CD14-positive monocyte (primary cell): ENCODE measurements around the gene SLC22A23. TPM values are rescaled to one million over a fixed set of nuclear protein-coding genes. Genes with fewer than 3 reads are reported as not detected.

Source experiments
- DNase-seq, 3 donors: peaks; one replicate each; pipeline ENCODE4 v3.0.0-alpha.2; 2011 to 2022
- H2AFZ ChIP-seq: 2 replicates; pipeline ENCODE4 v1.6.0; 2012; ENCODE audit warnings: mild to moderate bottlenecking, low read depth, low read length, inconsistent platforms; ENCODE audit not compliant: insufficient read depth, poor library complexity, severe bottlenecking
- H3K27ac ChIP-seq, 2 donors: 1 replicate in 1 of 2; 2 replicates in 1 of 2; pipeline ENCODE4 v1.5.1; 2012 to 2013; ENCODE audit warnings: low read length in 2 of 2, control low read depth in 1 of 2, inconsistent platforms in 1 of 2, low read depth in 1 of 2, mild to moderate bottlenecking in 1 of 2
- H3K27me3 ChIP-seq, 2 donors: one replicate each; pipeline versions ENCODE4 v1.6.0 to v1.6.1; 2011 to 2013; ENCODE audit warnings: low read length in 2 of 2; ENCODE audit not compliant: control insufficient read depth in 2 of 2, insufficient read depth in 2 of 2
- H3K36me3 ChIP-seq, 2 donors: replicated peaks in 1 of 2; 1 replicate in 1 of 2; 2 replicates in 1 of 2; pipeline versions ENCODE4 v1.5.1 to v1.6.1; 2012 to 2013; ENCODE audit warnings: low read length in 2 of 2, control low read depth in 1 of 2, inconsistent platforms in 1 of 2, mild to moderate bottlenecking in 1 of 2; ENCODE audit not compliant: insufficient read depth in 2 of 2, control insufficient read depth in 1 of 2
- H3K4me1 ChIP-seq, 2 donors: 1 replicate in 1 of 2; 2 replicates in 1 of 2; pipeline versions ENCODE4 v1.5.1 to v1.6.1; 2012 to 2013; ENCODE audit warnings: low read length in 2 of 2, control low read depth in 1 of 2, inconsistent platforms in 1 of 2, mild to moderate bottlenecking in 1 of 2, moderate library complexity in 1 of 2; ENCODE audit not compliant: insufficient read depth in 2 of 2, control insufficient read depth in 1 of 2
- H3K4me2 ChIP-seq: replicated peaks from 2 replicates; pipeline ENCODE3; 2012; ENCODE audit warnings: low read length, moderate library complexity, mild to moderate bottlenecking; ENCODE audit not compliant: poor library complexity, severe bottlenecking; ENCODE audit errors: extremely low read depth
- H3K4me3 ChIP-seq, 3 experiments: fragments of 200-600 bp in 1 of 3; sonication (generic) in 1 of 3; replicated peaks in 1 of 3; 1 replicate in 2 of 3; 2 replicates in 1 of 3; pipeline ENCODE4 v1.5.1; 2011 to 2013; ENCODE audit warnings: low read length in 3 of 3, mild to moderate bottlenecking in 3 of 3, control low read depth in 2 of 3, low read depth in 2 of 3, inconsistent platforms in 1 of 3, moderate library complexity in 1 of 3
- H3K79me2 ChIP-seq: 2 replicates; pipeline ENCODE4 v1.6.0; 2012; ENCODE audit warnings: mild to moderate bottlenecking, control low read depth, inconsistent platforms, low read length, moderate library complexity; ENCODE audit not compliant: insufficient read depth
- H3K9ac ChIP-seq: 2 replicates; pipeline ENCODE4 v1.6.0; 2017; ENCODE audit warnings: low read length, mild to moderate bottlenecking; ENCODE audit not compliant: insufficient read depth, poor library complexity, severe bottlenecking
- H3K9me3 ChIP-seq, 2 donors: replicated peaks in 1 of 2; 1 replicate in 1 of 2; 2 replicates in 1 of 2; pipeline versions ENCODE4 v1.5.1 to v1.6.1; 2012 to 2013; ENCODE audit warnings: low read length in 2 of 2, control low read depth in 1 of 2; ENCODE audit not compliant: control insufficient read depth in 1 of 2, insufficient read depth in 1 of 2
- H4K20me1 ChIP-seq: 2 replicates; pipeline ENCODE4 v1.6.0; 2012; ENCODE audit warnings: mild to moderate bottlenecking, low read length, control low read depth, moderate library complexity; ENCODE audit not compliant: insufficient read depth
- H3K27ac Mint-ChIP-seq, 7 donors: one replicate each; pipeline ENCODE4 v1.8.0; 2020; ENCODE audit warnings: mild to moderate bottlenecking in 7 of 7, mixed read lengths in 7 of 7, moderate library complexity in 6 of 7, inconsistent platforms in 2 of 7
- H3K27me3 Mint-ChIP-seq, 3 donors: one replicate each; pipeline ENCODE4 v1.8.0; 2021 to 2022; ENCODE audit warnings: low read depth in 3 of 3, mild to moderate bottlenecking in 3 of 3, mixed read lengths in 3 of 3, moderate library complexity in 3 of 3, inconsistent platforms in 1 of 3
- H3K36me3 Mint-ChIP-seq, 2 donors: one replicate each; pipeline ENCODE4 v1.8.0; 2020; ENCODE audit warnings: mixed read lengths in 2 of 2, inconsistent platforms in 1 of 2, mild to moderate bottlenecking in 1 of 2
- H3K4me1 Mint-ChIP-seq: one replicate; pipeline ENCODE4 v1.8.0; 2020; ENCODE audit warnings: mild to moderate bottlenecking, mixed read lengths
- H3K4me3 Mint-ChIP-seq, 2 donors: one replicate each; pipeline ENCODE4 v1.8.0; 2020; ENCODE audit warnings: mild to moderate bottlenecking in 2 of 2, mixed read lengths in 2 of 2, moderate library complexity in 1 of 2
- H3K9me3 Mint-ChIP-seq, 7 donors: one replicate each; pipeline ENCODE4 v1.8.0; 2020 to 2022; ENCODE audit warnings: mixed read lengths in 7 of 7, mild to moderate bottlenecking in 6 of 7, moderate library complexity in 6 of 7, inconsistent platforms in 2 of 7
- WGBS: methylation state at CpG from one replicate; pipeline ENCODE4 v1.1.5; 2013; ENCODE audit warnings: missing lambda C conversion rate; ENCODE audit not compliant: insufficient coverage; 5-methylcytosine and 5-hydroxymethylcytosine counted together
- intact Hi-C, 2 donors: fragments of 100-400 bp; cut with micrococcal nuclease; formaldehyde crosslinking; loops; one replicate each; pipeline versions ENCODE4 v1.15.0 to v1.15.1; 2023
- polyA plus RNA-seq, 3 donors: library from polyadenylated mRNA; depleted of rRNA in 1 of 3; unstranded in 2 of 3; stranded (reverse) in 1 of 3; fragments of 300-500 nt in 2 of 3; fragments of >200 nt in 1 of 3; fragmentation: Illumina TruSeq in 2 of 3; gene quantifications; 1 replicate in 2 of 3; 2 replicates in 1 of 3; pipeline ENCODE4 v1.2.3, GENCODE V29; 2012 to 2021
- TF ChIP-seq, protein P1 (sequence below): fragments of 200-600 bp; IDR thresholded peaks from one replicate; pipeline ENCODE4 v1.8.0; 2022; ENCODE audit warnings: antibody characterized with exemption, mild to moderate bottlenecking

SLC22A23 gene
- polyA plus RNA-seq, 3 donors = 0.08 TPM; not detected in 2

DNA sequence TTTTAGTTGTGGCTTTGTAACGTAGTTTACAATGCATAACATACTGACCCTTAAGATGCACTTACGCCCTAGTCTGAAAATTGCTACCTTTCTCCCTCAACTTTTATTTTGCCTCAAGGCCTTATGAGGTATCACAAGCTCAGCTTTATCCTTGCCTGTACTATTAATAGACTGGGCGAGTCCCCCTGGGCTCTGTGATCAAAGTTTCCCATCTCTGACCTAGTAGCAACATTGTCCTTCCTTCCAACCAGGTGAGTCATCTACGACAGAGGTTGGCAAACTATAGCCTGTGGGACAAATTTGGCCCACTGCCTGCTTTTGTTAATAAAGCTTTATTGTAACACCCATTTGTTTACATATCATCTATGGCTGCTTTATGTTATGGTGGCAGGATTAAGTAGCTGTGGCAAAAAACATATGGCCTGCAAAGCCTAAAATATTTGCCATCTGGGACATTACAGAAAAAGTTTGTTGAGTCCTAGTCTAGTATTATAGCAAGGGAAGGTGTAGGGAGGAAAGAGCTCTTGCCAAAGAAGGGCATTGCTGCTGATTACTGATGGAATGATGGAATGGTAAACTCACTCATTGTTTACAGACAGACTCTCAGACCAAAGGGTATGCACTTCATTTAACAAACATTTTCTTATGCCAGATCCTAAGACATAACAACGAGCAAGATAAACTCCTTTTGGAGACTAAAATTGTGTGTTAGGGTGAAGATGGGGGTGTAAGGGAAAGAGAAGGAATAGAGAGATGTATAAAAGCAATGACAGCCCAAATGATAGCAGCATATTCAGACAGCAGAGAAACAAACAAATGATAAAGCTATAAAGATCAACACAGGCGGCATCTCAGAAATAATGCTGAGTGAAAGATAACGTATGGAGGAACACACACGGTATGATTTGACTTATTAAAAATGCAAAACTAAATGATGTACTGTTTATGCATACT is 74.2 kb downstream of the SLC22A23 start:
- H3K4me3 Mint-ChIP-seq = no peak overlapping the region
- peaks cover 4% of the 10 kb centered on the region for H3K4me1 Mint-ChIP-seq
- no peak overlapping the region for H3K27ac Mint-ChIP-seq
- no peak overlapping the region for H3K9ac ChIP-seq
- H3K27ac ChIP-seq = no peak overlapping the region
- no peak overlapping the region for H3K4me3 ChIP-seq
- no peaks in the 10 kb centered on the region for H4K20me1 ChIP-seq
- H3K36me3 ChIP-seq = no peaks in the 10 kb centered on the region
- intact Hi-C loops = no loop called here
- TF ChIP-seq, protein P1, sequence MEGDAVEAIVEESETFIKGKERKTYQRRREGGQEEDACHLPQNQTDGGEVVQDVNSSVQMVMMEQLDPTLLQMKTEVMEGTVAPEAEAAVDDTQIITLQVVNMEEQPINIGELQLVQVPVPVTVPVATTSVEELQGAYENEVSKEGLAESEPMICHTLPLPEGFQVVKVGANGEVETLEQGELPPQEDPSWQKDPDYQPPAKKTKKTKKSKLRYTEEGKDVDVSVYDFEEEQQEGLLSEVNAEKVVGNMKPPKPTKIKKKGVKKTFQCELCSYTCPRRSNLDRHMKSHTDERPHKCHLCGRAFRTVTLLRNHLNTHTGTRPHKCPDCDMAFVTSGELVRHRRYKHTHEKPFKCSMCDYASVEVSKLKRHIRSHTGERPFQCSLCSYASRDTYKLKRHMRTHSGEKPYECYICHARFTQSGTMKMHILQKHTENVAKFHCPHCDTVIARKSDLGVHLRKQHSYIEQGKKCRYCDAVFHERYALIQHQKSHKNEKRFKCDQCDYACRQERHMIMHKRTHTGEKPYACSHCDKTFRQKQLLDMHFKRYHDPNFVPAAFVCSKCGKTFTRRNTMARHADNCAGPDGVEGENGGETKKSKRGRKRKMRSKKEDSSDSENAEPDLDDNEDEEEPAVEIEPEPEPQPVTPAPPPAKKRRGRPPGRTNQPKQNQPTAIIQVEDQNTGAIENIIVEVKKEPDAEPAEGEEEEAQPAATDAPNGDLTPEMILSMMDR = no peak
- WGBS = 93% methylated on average over 2 of the region's 8 CpGs
- no peaks in the 10 kb centered on the region for H3K79me2 ChIP-seq
- peaks cover 0 to 3% (median 0%) of the 10 kb centered on the region in 7 donors for H3K9me3 Mint-ChIP-seq
- DNase-seq = no peak
- H3K4me1 ChIP-seq = no peaks in the 10 kb centered on the region
- peaks cover 2 to 10% (median 4%) of the 10 kb centered on the region in 3 donors for H3K27me3 Mint-ChIP-seq
- no peak overlapping the region for H3K4me2 ChIP-seq
- H3K36me3 Mint-ChIP-seq = no peaks in the 10 kb centered on the region
- H3K9me3 ChIP-seq = no peaks in the 10 kb centered on the region
- no peaks in the 10 kb centered on the region for H3K27me3 ChIP-seq
- H2AFZ ChIP-seq = no peak overlapping the region

DNA sequence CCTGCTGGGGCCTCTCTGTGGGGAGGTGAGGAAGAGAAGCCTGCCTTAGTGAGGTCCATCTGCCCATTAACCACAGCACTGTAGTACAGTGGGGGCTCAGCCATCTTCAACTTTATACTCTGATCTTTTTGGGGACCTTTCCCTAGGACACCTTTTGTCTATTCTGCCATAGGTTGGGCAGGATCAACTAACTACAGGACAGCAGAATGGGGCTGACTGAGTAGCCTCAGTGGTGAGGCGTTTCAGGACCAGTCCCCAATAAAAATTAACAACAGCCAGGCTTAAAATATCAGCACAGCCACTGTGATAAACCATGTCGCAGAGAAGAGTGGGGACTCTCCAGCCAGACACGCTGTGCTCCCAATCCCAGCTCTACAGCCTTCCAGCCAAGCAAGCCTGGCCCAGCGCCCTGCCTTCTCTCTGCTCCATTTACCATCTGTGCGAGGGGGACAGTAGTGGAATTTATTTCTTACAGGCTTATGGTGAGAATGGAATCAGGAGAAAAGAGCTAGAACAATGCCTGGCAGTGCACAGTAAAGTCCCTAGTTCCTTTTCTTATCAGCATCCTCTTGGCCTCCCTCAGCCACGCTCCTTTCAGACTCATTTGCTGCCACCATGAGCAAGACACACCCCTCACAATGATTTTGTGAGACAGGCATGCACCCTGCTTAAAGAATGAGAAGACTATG is 75.5 kb downstream of the SLC22A23 start:
- Histone ChIP-seq H3K36me3 (no peaks in the 10 kb centered on the region), H2AFZ (no peak overlapping the region), H3K27ac (no peak overlapping the region), H3K9ac (no peak overlapping the region), H3K4me3 (no peak overlapping the region), H3K79me2 (no peaks in the 10 kb centered on the region), H4K20me1 (no peaks in the 10 kb centered on the region), H3K4me1 (no peaks in the 10 kb centered on the region), H3K27me3 (no peaks in the 10 kb centered on the region), H3K9me3 (no peaks in the 10 kb centered on the region), H3K4me2 (no peak overlapping the region)
- Mint-ChIP-seq H3K27ac (no peak overlapping the region), H3K4me3 (no peak overlapping the region), H3K36me3 (no peaks in the 10 kb centered on the region), H3K9me3 (peaks cover 0 to 3% (median 0%) of the 10 kb centered on the region in 7 donors), H3K27me3 (peaks cover 2 to 9% (median 7%) of the 10 kb centered on the region in 3 donors), H3K4me1 (peaks cover 4% of the 10 kb centered on the region)
- TF ChIP-seq, protein P1 = no peak
- no peak for DNase-seq
- 100% methylated on average over 1 of the region's 6 CpGs for WGBS
- intact Hi-C loops = no loop called here
